ENCODE measurements around the gene VTN. TPM values are rescaled to one million over a fixed set of nuclear protein-coding genes. Genes with fewer than 3 reads are reported as not detected.

Gene VTN
- total RNA-seq, 5 donors from 2014 or later (not counting 1 experiment from before 2014, with no cell fraction given) = 0.50 to 1.9 (median 1.2) TPM

- ATAC-seq (replicated peaks in 1 of 4) (no peak), DNase-seq (no peak)
- no CpG with 5 or more reads among the region's 5 CpGs for WGBS (ENCODE audit: insufficient coverage)
- Histone ChIP-seq H3K27me3 (replicated peaks in 1 of 2; ENCODE audit: control insufficient read depth in 2 of 2, extremely low read depth in 1 of 2, insufficient read depth in 2 of 2, low read length in 1 of 2) (no peaks in the 10 kb centered on the region), H3K9me3 (no peaks in the 10 kb centered on the region), H3K36me3 (ENCODE audit: control insufficient read depth in 2 of 2, extremely low read depth in 1 of 2, insufficient read depth in 1 of 2, low read length in 1 of 2) (peaks cover 14 to 56% of the 10 kb centered on the region in 2 donors), H3K27ac (ENCODE audit: low read length) (no peak overlapping the region), H3K4me1 (ENCODE audit: control insufficient read depth in 1 of 2, extremely low read depth in 1 of 2, insufficient read depth in 2 of 2, low read length in 2 of 2) (peaks cover 4% of the 10 kb centered on the region in 2 experiments), H3K4me3 (ENCODE audit: control insufficient read depth in 1 of 2, extremely low read depth in 1 of 2, low read length in 1 of 2) (no peak overlapping the region)
- CTCF ChIA-PET = no interaction called here
- no peak overlapping the region for H3K4me3 Mint-ChIP-seq
- H3K27me3 Mint-ChIP-seq = no peaks in the 10 kb centered on the region
- H3K27ac Mint-ChIP-seq = no peak overlapping the region
- peaks cover 3 to 6% (median 6%) of the 10 kb centered on the region in 3 donors for H3K4me1 Mint-ChIP-seq
- no peaks in the 10 kb centered on the region for H3K9me3 Mint-ChIP-seq
- peaks cover 19% of the 10 kb centered on the region for H3K36me3 Mint-ChIP-seq
- POLR2A ChIA-PET = interaction anchor here (0.5 to 0.6 kb wide), 3 partner anchors 129 to 357 kb away, joined by 3 read pairs; partner anchors contain the start of gene RPL23A (in 1 of the 2)
These were observed 6.9 kb downstream of the VTN start for GRCh38 chr17:28363186-28363585.

GRCh38 chr17:28357901-28358197 is 12.3 kb downstream of the VTN start:
- Mint-ChIP-seq H3K27ac (peak overlapping the region; percentile 92 to 93), H3K27me3 (no peaks in the 10 kb centered on the region), H3K4me1 (peaks cover 24 to 33% (median 33%) of the 10 kb centered on the region in 3 donors), H3K36me3 (peaks cover 25% of the 10 kb centered on the region), H3K9me3 (no peaks in the 10 kb centered on the region), H3K4me3 (peak overlapping the region; percentile 93 to 95 (median 94))
- CTCF ChIA-PET = interaction anchor here in 1 of 2 donors (0.6 to 2.2 kb wide), 4 partner anchors 20 to 26 kb away, joined by 3 to 15 read pairs (median 4); partner anchors contain the start of genes IFT20 and TNFAIP1
- 7% methylated on average over 4 of the region's 4 CpGs for whole genome bisulfite sequencing (ENCODE audit: insufficient coverage)
- Histone ChIP-seq H3K36me3 (ENCODE audit: control insufficient read depth in 2 of 2, extremely low read depth in 1 of 2, insufficient read depth in 1 of 2, low read length in 1 of 2) (peaks cover 16 to 60% of the 10 kb centered on the region in 2 donors), H3K4me1 (ENCODE audit: control insufficient read depth in 1 of 2, extremely low read depth in 1 of 2, insufficient read depth in 2 of 2, low read length in 2 of 2) (peaks cover 11 to 20% of the 10 kb centered on the region in 2 experiments), H3K9me3 (no peaks in the 10 kb centered on the region), H3K4me3 (ENCODE audit: control insufficient read depth in 1 of 2, extremely low read depth in 1 of 2, low read length in 1 of 2) (peak overlapping the region; percentile 82 to 90), H3K27ac (ENCODE audit: low read length) (peak overlapping the region; percentile 72), H3K27me3 (replicated peaks in 1 of 2; ENCODE audit: control insufficient read depth in 2 of 2, extremely low read depth in 1 of 2, insufficient read depth in 2 of 2, low read length in 1 of 2) (no peaks in the 10 kb centered on the region)
- no peak for ATAC-seq (replicated peaks in 1 of 4)
- no peak for DNase-seq
- POLR2A ChIA-PET = interaction anchor here (0.5 to 2.3 kb wide), 5 partner anchors 22 to 317 kb away, joined by 3 to 25 read pairs (median 3); partner anchors contain the start of genes IFT20 (in 2 of the 2) and TNFAIP1 (in 2 of the 2)

GRCh38 chr17:28357061-28357900 is 12.8 kb downstream of the VTN start, which contains the start of gene POLDIP2:
POLDIP2 (minus strand) TSS chr17:28357527; CDS start chr17:28357448, 79 bp downstream.
- DNase-seq = peak; percentile 87 to 97 (median 94)
- peaks cover 24 to 33% (median 33%) of the 10 kb centered on the region in 3 donors for H3K4me1 Mint-ChIP-seq
- Histone ChIP-seq H3K9me3 (no peaks in the 10 kb centered on the region), H3K4me1 (ENCODE audit: control insufficient read depth in 1 of 2, extremely low read depth in 1 of 2, insufficient read depth in 2 of 2, low read length in 2 of 2) (peaks cover 11 to 20% of the 10 kb centered on the region in 2 experiments), H3K27me3 (replicated peaks in 1 of 2; ENCODE audit: control insufficient read depth in 2 of 2, extremely low read depth in 1 of 2, insufficient read depth in 2 of 2, low read length in 1 of 2) (no peaks in the 10 kb centered on the region), H3K27ac (ENCODE audit: low read length) (peak within 1 kb of the TSS; percentile 72), H3K4me3 (ENCODE audit: control insufficient read depth in 1 of 2, extremely low read depth in 1 of 2, low read length in 1 of 2) (peak within 1 kb of the TSS; percentile 82 to 90), H3K36me3 (ENCODE audit: control insufficient read depth in 2 of 2, extremely low read depth in 1 of 2, insufficient read depth in 1 of 2, low read length in 1 of 2) (peaks cover 16 to 59% of the 10 kb centered on the region in 2 donors)
- under 1% methylated on average over 80 of the region's 80 CpGs for whole genome bisulfite sequencing (ENCODE audit: insufficient coverage)
- peak; percentile 97 to 100 (median 99) for ATAC-seq (replicated peaks in 1 of 4)
- no peaks in the 10 kb centered on the region for H3K9me3 Mint-ChIP-seq
- ChIA-PET POLR2A (interaction anchor here (0.5 to 2.3 kb wide), 5 partner anchors 21 to 316 kb away, joined by 3 to 25 read pairs (median 3); partner anchors contain the start of genes IFT20 (in 2 of the 2) and TNFAIP1 (in 2 of the 2)), CTCF (interaction anchor here in 1 of 2 donors (0.6 to 2.2 kb wide), 5 partner anchors 19 to 27 kb away, joined by 3 to 15 read pairs (median 4); partner anchors contain the start of genes IFT20 and TNFAIP1)
- peaks cover 27% of the 10 kb centered on the region for H3K36me3 Mint-ChIP-seq
- H3K4me3 Mint-ChIP-seq = peak within 1 kb of the TSS; percentile 93 to 95 (median 94)
- peak within 1 kb of the TSS; percentile 92 to 93 for H3K27ac Mint-ChIP-seq
- H3K27me3 Mint-ChIP-seq = no peaks in the 10 kb centered on the region

GRCh38 chr17:28350271-28350670 is 19.8 kb downstream of the VTN start:
- DNase-seq (no peak), ATAC-seq (replicated peaks in 1 of 4) (no peak)
- CTCF ChIA-PET = no interaction called here
- H3K36me3 ChIP-seq (ENCODE audit: control insufficient read depth in 2 of 2, extremely low read depth in 1 of 2, insufficient read depth in 1 of 2, low read length in 1 of 2) = peaks cover 21 to 89% of the 10 kb centered on the region in 2 donors
- H3K9me3 Mint-ChIP-seq = no peaks in the 10 kb centered on the region
- no peaks in the 10 kb centered on the region for H3K9me3 ChIP-seq
- H3K27me3 Mint-ChIP-seq = no peaks in the 10 kb centered on the region
- peaks cover 42% of the 10 kb centered on the region for H3K36me3 Mint-ChIP-seq
- peaks cover 0 to 6% (median 4%) of the 10 kb centered on the region in 3 donors for H3K4me1 Mint-ChIP-seq
- no peak overlapping the region for H3K4me3 Mint-ChIP-seq
- H3K4me3 ChIP-seq (ENCODE audit: control insufficient read depth in 1 of 2, extremely low read depth in 1 of 2, low read length in 1 of 2) = no peak overlapping the region
- H3K27me3 ChIP-seq (replicated peaks in 1 of 2; ENCODE audit: control insufficient read depth in 2 of 2, extremely low read depth in 1 of 2, insufficient read depth in 2 of 2, low read length in 1 of 2) = no peaks in the 10 kb centered on the region
- H3K27ac ChIP-seq (ENCODE audit: low read length) = no peak overlapping the region
- POLR2A ChIA-PET = interaction anchor here in 1 of 2 donors (0.6 kb wide), 1 partner anchor 21 kb away, joined by 5 read pairs; no protein-coding TSS in a partner anchor
- no peak overlapping the region for H3K27ac Mint-ChIP-seq
- no peaks in the 10 kb centered on the region for H3K4me1 ChIP-seq (ENCODE audit: control insufficient read depth in 1 of 2, extremely low read depth in 1 of 2, insufficient read depth in 2 of 2, low read length in 2 of 2)
- WGBS (ENCODE audit: insufficient coverage) = 100% methylated on average over 4 of the region's 7 CpGs

DNA sequence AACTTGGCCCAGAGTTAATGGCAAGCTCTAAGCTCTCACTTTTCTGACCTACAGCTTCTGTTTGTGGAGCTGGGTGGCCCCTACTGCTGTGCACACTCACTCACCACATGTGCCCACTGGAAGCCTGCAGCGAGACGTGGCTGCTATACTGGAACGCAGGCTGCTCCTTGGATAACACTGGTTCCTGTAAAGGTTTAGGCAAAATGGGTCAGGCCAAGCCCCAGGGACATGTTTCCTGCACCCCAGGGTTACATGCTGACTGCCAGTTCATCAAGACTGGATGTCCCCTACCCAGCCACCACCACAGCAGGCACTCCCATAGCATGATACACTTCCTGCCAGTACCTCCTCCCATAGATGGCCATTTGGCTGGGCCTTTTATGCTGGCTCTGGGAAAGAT is 21.1 kb downstream of the VTN start:
- no peaks in the 10 kb centered on the region for H3K9me3 Mint-ChIP-seq
- H3K27ac Mint-ChIP-seq = no peak overlapping the region
- Histone ChIP-seq H3K36me3 (ENCODE audit: control insufficient read depth in 2 of 2, extremely low read depth in 1 of 2, insufficient read depth in 1 of 2, low read length in 1 of 2) (peaks cover 20 to 88% of the 10 kb centered on the region in 2 donors), H3K9me3 (no peaks in the 10 kb centered on the region), H3K4me3 (ENCODE audit: control insufficient read depth in 1 of 2, extremely low read depth in 1 of 2, low read length in 1 of 2) (no peak overlapping the region), H3K27ac (ENCODE audit: low read length) (no peak overlapping the region), H3K4me1 (ENCODE audit: control insufficient read depth in 1 of 2, extremely low read depth in 1 of 2, insufficient read depth in 2 of 2, low read length in 2 of 2) (no peaks in the 10 kb centered on the region), H3K27me3 (replicated peaks in 1 of 2; ENCODE audit: control insufficient read depth in 2 of 2, extremely low read depth in 1 of 2, insufficient read depth in 2 of 2, low read length in 1 of 2) (no peaks in the 10 kb centered on the region)
- H3K4me3 Mint-ChIP-seq = no peak overlapping the region
- H3K4me1 Mint-ChIP-seq = no peaks in the 10 kb centered on the region
- 81% methylated on average over 3 of the region's 3 CpGs for WGBS (ENCODE audit: insufficient coverage)
- ChIA-PET POLR2A (no interaction called here), CTCF (interaction anchor here (0.6 to 1.4 kb wide), 2 partner anchors 14 to 34 kb away, joined by 3 to 4 read pairs; partner anchors contain the start of genes IFT20 (in 1 of the 2) and TNFAIP1 (in 1 of the 2))
- ATAC-seq (replicated peaks in 1 of 4) (no peak), DNase-seq (no peak)
- no peaks in the 10 kb centered on the region for H3K27me3 Mint-ChIP-seq
- H3K36me3 Mint-ChIP-seq = peaks cover 40% of the 10 kb centered on the region

- 100% methylated on average over 5 of the region's 8 CpGs for WGBS (ENCODE audit: insufficient coverage)
- ATAC-seq (replicated peaks in 1 of 4) (no peak), DNase-seq (no peak)
- Histone ChIP-seq H3K27me3 (replicated peaks in 1 of 2; ENCODE audit: control insufficient read depth in 2 of 2, extremely low read depth in 1 of 2, insufficient read depth in 2 of 2, low read length in 1 of 2) (no peaks in the 10 kb centered on the region), H3K4me1 (ENCODE audit: control insufficient read depth in 1 of 2, extremely low read depth in 1 of 2, insufficient read depth in 2 of 2, low read length in 2 of 2) (no peaks in the 10 kb centered on the region), H3K9me3 (no peaks in the 10 kb centered on the region), H3K27ac (ENCODE audit: low read length) (no peak overlapping the region), H3K36me3 (ENCODE audit: control insufficient read depth in 2 of 2, extremely low read depth in 1 of 2, insufficient read depth in 1 of 2, low read length in 1 of 2) (peaks cover 21 to 92% of the 10 kb centered on the region in 2 donors), H3K4me3 (ENCODE audit: control insufficient read depth in 1 of 2, extremely low read depth in 1 of 2, low read length in 1 of 2) (no peak overlapping the region)
- Mint-ChIP-seq H3K27me3 (no peaks in the 10 kb centered on the region), H3K4me3 (no peak overlapping the region), H3K27ac (no peak overlapping the region), H3K4me1 (no peaks in the 10 kb centered on the region), H3K9me3 (no peaks in the 10 kb centered on the region), H3K36me3 (peaks cover 38% of the 10 kb centered on the region)
- CTCF ChIA-PET = interaction anchor here in 1 of 2 donors (1.4 kb wide), 1 partner anchor 12 kb away, joined by 4 read pairs; the partner anchor contains the start of genes IFT20 and TNFAIP1
- POLR2A ChIA-PET = interaction anchor here in 1 of 2 donors (0.9 kb wide), 1 partner anchor 10 kb away, joined by 3 read pairs; no protein-coding TSS in a partner anchor
These were observed 22.7 kb downstream of the VTN start for GRCh38 chr17:28347261-28347891.
